Lower leg skin (tissue), 3 donors: Measurements from ENCODE around the gene SH3BP2.

Experiments
- CTCF ChIP-seq, 3 donors: fragments of 450-650 bp; IDR thresholded peaks; one replicate each; pipeline ENCODE4 v1.5.1; 2016; ENCODE audit warnings: antibody characterized with exemption in 3 of 3, mild to moderate bottlenecking in 3 of 3, moderate library complexity in 2 of 3
- POLR2A ChIP-seq, 2 donors: fragments of 450-650 bp; IDR thresholded peaks; one replicate each; pipeline ENCODE4 v1.6.1; 2016 to 2017; ENCODE audit warnings: antibody characterized with exemption in 2 of 2, mild to moderate bottlenecking in 1 of 2, moderate library complexity in 1 of 2

GRCh38 chr4:2822461-2823300 is 29.8 kb downstream of the SH3BP2 start:
- no peak for TF ChIP-seq CTCF (IDR thresholded peaks at IDR 0.05)
- no peak for TF ChIP-seq POLR2A (IDR thresholded peaks at IDR 0.05)
